WI38 (cell line): ENCODE data around the gene WNT3A.

ENCODE experiments used
- H3K4me3 ChIP-seq: 2 replicates; pipeline ENCODE4 v1.5.1; 2011; ENCODE audit warnings: low read depth, mild to moderate bottlenecking, control low read depth, low read length
- TF ChIP-seq, protein P1 (sequence below): IDR thresholded peaks from 2 replicates; pipeline ENCODE4 v1.5.1; 2012; ENCODE audit warnings: low read depth, mild to moderate bottlenecking, control low read depth, low read length

WNT3A gene

DNA sequence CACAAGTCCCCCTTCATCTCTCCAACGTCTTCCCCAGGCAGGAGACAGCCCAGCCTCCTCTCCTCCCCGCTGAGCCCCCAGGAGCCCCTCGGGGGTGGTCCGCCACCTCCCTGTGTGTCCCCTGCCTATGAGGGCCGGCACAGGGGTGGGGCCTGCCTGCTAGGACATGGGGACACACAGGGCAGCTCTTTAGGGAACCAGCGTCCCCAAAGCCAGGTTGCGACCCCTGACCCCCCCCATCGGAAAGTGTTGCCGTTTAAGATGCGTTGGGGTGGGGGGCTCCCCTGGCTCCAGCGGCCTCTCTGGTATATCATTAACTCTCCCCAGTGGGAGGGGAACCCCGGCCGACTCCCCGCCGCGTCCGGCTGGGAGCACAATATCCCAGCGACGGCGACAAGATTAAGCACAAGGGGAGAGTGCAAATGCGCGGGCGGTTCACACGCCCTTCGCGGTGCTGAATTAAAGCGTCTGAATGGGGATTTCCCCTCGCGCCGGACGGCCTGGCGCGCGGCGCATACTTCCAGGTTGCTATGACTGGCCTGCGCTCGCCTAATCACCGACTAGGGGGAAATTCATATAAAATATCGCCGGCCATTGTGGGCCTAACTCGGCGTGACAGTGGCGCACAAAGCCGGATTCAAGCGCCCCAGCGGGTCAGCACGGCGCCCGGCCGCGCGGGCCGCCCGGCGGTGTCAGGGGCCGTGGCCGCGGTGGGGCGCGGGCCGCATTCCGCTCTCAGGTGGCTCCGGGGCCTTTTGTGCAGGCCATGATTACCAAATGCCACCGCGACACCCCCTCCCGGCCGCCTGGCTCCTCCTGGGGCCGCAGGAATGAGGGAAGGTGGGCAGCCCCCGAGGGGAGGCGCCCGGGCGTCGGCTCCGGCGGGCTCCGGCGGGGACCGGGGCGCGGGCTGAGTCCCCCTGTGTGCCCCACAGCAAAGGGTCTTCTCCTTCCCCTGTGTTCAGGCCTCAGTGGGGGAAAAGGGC, 30.9 kb downstream of the WNT3A start:
- H3K4me3 ChIP-seq, result no peak overlapping the region
- TF ChIP-seq, protein P1, sequence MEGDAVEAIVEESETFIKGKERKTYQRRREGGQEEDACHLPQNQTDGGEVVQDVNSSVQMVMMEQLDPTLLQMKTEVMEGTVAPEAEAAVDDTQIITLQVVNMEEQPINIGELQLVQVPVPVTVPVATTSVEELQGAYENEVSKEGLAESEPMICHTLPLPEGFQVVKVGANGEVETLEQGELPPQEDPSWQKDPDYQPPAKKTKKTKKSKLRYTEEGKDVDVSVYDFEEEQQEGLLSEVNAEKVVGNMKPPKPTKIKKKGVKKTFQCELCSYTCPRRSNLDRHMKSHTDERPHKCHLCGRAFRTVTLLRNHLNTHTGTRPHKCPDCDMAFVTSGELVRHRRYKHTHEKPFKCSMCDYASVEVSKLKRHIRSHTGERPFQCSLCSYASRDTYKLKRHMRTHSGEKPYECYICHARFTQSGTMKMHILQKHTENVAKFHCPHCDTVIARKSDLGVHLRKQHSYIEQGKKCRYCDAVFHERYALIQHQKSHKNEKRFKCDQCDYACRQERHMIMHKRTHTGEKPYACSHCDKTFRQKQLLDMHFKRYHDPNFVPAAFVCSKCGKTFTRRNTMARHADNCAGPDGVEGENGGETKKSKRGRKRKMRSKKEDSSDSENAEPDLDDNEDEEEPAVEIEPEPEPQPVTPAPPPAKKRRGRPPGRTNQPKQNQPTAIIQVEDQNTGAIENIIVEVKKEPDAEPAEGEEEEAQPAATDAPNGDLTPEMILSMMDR, result no peak

DNA sequence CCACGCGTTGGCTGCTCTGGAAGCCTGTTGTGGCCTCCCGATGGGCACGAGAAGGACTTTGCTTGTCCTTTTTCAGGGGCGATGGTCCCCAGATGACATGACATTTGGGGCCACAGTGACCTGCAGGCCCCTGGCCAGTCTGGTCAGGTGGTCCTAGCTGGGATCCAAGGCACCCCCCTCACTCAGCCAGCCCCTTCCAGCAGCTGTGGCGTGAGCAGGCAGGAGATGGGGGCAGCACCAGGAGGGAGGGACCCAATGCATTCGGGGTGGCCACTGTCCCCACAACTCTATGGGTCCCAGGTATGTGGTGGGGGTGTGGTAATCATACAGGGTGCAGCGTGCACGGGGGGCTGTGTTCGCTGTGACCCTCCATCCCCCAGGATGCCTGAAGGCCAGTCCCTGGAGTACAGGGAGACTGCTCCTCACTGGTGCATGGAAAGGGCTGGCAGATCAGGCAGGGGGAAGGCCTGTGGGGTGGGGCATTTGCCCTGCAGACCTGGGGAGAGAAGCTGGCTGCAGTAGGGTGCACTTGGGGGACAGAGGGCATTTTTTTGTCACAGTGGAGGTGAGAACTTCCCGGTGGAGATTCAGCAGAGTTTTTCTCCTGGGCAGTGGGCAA, 31.7 kb downstream of the WNT3A start:
- H3K4me3 ChIP-seq, result no peak overlapping the region
- TF ChIP-seq, protein P1, result no peak

DNA sequence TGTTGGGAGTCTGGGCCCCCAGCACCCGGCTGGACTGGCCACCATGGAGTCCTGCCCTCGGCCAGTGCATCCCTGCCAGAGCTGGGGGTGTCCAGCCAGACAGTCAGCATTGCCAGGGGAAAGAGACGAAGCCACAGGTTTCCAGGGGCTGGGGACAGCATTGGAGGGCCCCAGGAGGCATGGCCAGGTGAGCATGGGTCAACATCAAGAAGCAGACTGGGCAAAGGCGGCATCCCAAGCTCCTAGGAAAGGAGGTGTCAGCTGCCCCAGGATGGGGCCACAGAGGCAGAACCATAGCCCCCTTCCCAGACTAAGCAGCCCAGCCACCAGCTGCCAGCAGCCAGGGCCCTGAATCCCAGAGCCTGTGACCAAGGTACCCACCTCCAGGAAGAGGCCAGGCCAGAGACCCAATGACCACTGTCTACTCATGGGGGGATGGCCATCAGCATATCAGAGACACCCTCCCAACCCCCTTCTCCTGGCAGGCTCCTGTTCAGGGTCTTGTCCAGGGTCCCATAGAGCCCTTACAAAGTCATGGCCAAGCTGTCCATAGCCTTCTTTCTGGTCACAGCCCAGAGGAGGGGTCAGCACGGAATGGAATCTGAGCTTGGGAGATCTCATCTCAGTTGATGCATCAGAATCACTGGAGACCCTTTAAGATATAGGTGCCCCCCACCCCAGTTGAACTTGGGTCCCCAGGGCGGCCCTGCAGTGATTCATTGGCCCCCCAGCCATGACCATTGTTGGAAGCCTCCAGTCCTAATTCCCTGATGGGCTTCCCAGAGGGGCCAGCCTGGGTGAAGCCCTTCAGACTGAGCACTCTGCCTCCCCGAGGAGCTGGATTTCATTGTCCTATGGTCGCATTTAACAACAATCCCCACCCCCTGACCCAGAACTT, 32.5 kb downstream of the WNT3A start:
- TF ChIP-seq, protein P1, result no peak
- no peak overlapping the region for H3K4me3 ChIP-seq

DNA sequence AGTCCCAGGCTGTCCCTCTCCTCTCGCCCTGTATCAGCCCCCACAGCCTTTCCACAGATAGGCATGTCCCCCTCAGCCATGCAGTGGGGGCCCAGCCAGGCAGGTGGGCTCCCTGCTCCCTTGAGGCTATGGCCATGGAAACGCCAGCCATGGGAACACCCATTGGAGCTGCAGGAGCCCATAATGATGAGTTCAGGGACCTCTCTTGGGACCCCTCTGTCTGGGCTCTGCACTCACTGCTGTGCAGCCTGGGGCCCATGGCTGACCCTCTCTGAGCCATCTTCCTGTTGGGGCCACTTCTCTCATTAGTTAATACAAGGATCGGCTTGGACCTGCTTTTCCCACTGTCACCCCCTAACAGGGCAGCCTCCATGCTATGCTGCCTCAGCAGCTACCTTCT, 33.2 kb downstream of the WNT3A start:
- TF ChIP-seq, protein P1, result no peak
- H3K4me3 ChIP-seq, result no peak overlapping the region

DNA sequence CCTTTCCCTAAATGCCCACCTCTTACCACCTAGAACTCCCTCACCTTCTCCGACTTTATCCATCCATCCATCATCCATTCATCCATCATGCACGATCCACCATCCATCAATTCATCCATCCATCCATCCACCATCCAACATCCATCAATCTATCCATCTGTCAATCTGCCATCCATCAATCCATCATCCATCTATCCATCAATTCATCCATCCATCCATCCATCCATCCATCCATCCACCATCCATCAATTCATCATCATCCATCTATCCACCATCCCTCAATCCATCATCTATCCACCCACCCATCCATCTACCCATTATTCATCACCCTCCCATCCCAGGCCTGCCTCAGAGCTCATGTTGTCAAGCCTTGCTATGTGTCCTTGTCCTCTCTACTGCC, 34.5 kb downstream of the WNT3A start:
- TF ChIP-seq, protein P1, result no peak
- H3K4me3 ChIP-seq, result no peak overlapping the region

DNA sequence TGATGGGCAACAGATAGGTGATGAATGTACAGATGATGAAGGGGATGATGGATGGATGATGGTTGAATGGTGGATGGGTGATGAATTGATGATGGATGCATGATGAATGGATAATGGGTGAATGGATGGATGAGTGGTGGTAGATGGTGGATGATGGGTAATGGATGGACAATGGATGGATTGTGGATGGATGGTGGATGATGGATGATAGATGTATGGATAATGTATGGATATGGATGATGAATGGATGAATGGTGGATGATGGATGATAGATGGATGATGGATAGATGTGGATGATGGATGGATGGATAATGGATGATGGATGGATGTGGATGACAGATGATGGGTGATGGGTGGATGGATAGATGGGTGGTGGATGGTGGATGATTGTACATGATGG, 35.7 kb downstream of the WNT3A start:
- H3K4me3 ChIP-seq, result no peak overlapping the region
- TF ChIP-seq, protein P1, result no peak
